Stimulated activated CD4-positive, alpha-beta T cell treated with anti-CD3 and anti-CD28 coated beads, Interleukin-4, amount 100 ng/mL, for 48 hours (primary cell): Measurements from ENCODE around the gene DISC1.
"Not testable (repeated sequence)": the region's sequence is repeated elsewhere in the genome, so short reads cannot be mapped to it uniquely, and the experiment has no call there.

Experiments
- DNase-seq, 2 donors: peaks; one replicate each; pipeline ENCODE4 v3.0.0-alpha.2; 2020; ENCODE audit warnings: low read depth in 2 of 2

The DISC1 gene

GRCh38 chr1:231636157-231636556, 9.6 kb downstream of the DISC1 start:
- no peak for DNase-seq

- DNase-seq = not testable (repeated sequence)
Observed at GRCh38 chr1:231636922-231637321, 10.3 kb downstream of the DISC1 start.

- no peak for DNase-seq
Observed at GRCh38 chr1:231638647-231639046, 12.1 kb downstream of the DISC1 start.

DNA sequence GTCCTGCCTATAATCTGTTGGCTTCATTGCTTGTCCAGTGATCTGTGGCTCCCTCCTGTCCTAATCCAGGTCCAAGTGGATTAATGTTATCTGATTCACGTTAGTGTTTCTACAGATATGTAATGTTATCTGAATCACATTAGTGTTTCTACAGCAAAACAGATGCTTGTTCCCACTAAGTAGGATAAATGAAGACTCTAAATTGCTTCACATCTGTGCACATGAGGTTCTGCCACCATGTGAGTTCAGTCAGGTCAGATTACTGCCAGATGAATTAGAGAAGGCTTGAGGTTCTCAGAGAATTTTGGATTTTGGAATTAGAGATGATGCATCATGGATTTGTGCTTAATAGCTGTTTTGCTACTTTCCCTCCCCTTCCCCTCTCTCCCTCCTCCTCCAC, 13.2 kb downstream of the DISC1 start:
- no peak for DNase-seq

DNA sequence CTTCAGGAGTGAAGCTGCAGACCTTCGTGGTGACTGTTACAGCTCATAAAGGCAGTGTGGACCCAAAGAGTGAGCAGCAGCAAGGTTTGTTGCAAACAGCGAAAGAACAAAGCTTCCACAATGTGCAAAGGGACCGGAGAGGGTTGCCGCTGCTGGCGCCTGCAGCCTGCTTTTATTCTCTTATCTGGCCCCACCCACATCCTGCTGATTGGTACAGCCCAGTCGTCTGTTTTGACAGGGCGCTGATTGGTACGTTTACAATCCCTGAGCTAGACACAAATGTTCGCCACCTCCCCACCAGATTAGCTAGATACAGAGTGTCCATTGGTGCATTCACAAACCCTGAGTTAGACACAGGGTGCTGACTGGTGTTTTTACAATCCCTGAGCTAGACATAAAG, 14.9 kb downstream of the DISC1 start:
- not testable (repeated sequence) for DNase-seq

- not testable (repeated sequence) for DNase-seq
Observed at GRCh38 chr1:231642061-231642460, 15.5 kb downstream of the DISC1 start.

- no peak for DNase-seq
Observed at GRCh38 chr1:231642618-231643017, 16.0 kb downstream of the DISC1 start.

- no peak for DNase-seq
Observed at GRCh38 chr1:231643071-231643934, 16.7 kb downstream of the DISC1 start.

DNA sequence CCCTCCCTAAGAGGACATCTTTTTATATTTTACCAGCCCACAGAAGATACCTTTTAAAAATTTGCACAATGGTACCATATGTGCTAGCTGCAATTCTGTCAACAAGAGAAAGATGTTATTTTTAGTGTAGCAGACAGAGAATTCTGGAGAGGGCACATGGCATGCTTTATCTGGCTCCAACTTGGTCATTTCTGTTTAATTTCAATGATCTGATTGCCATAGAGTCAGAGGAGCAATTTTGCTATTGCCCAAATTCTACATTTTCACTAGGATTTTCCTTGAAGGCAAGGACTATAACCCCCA, 17.3 kb downstream of the DISC1 start:
- no peak for DNase-seq

DNA sequence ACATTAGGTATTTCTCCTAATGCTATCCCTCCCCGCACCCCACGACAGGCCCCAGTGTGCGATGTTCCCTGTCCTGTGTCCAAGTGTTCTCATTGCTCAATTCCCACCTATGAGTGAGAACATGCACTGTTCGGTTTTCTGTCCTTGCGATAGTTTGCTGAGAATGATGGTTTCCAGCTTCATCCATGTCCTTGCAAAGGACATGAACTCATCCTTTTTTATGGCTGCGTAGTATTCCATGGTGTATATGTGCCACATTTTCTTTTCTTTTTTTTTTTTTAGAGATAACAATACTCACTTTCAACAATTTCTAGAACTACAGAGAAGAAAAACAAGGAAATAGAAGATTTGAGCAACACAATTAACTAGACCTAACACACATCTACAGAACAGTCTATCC, 19.0 kb downstream of the DISC1 start:
- DNase-seq = not testable (repeated sequence)

DNA sequence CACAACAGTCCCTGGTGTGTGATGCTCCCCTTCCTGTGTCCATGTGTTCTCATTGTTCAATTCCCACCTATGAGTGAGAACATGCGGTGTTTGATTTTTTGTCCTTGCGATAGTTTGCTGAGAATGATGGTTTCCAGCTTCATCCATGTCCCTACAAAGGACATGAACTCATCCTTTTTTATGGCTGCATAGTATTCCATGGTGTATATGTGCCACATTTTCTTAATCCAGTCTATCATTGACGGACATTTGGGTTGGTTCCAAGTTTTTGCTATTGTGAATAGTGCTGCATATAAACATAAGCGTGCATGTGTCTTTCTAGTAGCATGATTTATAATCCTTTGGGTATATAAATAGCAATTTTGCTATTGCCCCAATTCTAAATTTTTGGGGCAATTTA, 19.6 kb downstream of the DISC1 start:
- not testable (repeated sequence) for DNase-seq

DNA sequence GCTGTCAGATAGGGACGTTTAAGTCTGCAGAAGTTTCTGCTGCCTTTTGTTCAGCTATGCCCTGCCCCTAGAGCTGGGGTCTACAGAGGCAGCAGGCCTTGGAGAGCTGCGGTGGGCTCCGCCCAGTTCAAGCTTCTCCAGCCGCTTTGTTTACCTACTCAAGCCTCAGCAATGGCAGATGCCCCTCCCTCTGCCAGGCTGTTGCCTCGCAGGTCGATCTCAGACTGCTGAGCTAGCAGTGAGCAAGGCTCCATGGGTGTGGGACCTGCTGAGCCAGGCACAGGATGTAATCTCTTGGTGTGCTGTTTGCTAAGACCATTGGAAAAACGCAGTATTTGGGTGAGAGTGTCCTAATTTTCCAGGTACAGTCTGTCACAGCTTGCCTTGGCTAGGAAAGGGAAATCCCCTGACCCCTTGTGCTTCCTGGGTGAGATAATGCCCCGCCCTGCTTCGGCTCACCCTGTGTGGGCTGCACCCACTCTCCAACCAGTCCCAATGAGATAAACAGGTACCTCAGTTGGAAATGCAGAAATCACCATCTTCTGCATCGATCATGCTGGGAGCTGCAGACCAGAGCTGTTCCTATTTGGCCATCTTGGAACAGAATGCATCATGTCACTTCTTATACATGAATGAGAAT, 25.2 kb downstream of the DISC1 start:
- peak in 1 of 2 donors; percentile 9 for DNase-seq

DNA sequence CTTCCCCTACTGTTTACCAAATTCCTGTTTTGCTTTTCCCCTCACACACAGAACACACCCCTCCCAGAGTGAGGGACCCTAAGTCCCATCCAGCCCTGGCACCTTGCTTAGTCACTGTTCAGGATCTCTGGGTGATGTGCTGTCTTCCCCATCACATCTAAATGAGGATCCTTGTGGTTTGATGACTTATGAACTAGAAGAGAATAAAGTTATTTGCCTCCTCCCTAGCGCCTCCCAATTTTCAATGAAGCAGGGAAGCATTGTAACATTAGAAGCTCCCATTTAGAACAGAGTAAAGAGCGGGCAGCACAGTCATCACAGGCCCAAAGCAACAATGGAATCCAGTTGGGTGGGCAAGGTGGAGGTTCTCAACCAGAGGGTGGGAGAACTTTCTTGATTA, 27.0 kb downstream of the DISC1 start:
- DNase-seq = no peak

GRCh38 chr1:231656741-231657140, 30.2 kb downstream of the DISC1 start:
- no peak for DNase-seq

- DNase-seq = not testable (repeated sequence)
Observed at GRCh38 chr1:231658223-231658622, 31.6 kb downstream of the DISC1 start.

DNA sequence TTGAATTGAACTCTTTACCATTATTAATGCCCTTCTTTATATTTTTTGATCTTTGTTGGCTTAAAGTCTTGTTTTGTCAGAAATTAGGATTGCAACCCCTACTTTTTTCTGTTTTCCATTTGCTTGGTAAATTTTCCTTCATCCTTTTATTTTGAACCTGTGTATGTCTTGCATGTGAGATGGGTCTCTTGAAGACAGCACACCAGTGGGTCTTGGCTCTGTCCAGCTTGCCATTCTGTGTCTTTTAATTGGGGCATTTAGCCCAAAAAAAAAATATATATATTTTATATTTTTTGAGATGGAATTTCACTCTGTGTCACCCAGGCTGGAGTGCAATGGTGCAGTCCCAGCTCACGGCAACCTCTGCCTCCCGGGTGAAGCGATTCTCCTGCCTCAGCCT, 33.6 kb downstream of the DISC1 start:
- no peak for DNase-seq

DNA sequence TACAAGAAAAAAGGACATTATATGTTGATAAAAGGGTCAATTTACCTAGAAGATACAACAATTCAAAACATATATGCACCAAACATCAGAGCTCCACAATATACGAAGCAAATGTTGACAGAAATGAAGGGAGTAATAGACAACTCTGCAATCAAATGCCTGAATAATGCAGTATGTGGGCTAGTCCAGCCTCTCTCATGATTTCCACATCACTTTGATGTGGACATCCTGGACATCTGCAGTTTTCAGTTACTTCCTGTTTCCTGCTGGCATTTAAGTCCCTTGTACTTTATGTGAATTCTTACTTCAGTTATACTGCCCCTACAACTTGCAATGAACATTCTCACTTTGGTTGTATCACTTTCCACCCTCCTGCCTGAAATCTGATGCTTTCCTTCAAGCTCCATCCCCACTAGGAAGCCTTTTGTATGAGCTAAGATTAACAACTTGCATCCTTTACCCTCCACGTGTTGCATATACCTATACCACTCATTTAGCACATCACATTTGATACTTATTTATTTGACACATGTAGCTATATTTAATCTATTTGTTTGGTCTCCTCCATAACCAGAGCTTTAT, 36.7 kb downstream of the DISC1 start:
- no peak for DNase-seq

GRCh38 chr1:231665101-231665500, 38.5 kb downstream of the DISC1 start:
- no peak for DNase-seq

DNA sequence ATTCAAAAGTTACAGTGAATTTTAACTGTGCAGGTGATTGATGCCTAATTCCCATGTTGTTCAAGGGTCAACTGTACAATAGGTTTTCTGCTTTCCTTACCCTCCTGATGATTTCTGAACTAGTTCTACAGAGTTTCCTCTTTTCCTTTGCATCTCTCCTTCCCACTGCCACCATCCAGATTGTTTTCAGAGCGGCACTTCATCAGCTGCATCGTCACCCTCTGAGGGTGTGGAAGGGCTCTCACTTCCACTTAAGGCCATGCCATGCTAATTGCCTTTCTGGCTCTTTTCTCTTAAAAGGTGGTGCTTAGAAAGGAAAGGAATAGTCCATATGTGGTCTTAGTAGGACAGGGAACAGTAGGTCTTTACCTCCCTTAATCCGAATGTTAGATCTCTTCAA, 39.1 kb downstream of the DISC1 start:
- no peak for DNase-seq

- DNase-seq = no peak
Observed at GRCh38 chr1:231666220-231666936, 39.8 kb downstream of the DISC1 start.

DNA sequence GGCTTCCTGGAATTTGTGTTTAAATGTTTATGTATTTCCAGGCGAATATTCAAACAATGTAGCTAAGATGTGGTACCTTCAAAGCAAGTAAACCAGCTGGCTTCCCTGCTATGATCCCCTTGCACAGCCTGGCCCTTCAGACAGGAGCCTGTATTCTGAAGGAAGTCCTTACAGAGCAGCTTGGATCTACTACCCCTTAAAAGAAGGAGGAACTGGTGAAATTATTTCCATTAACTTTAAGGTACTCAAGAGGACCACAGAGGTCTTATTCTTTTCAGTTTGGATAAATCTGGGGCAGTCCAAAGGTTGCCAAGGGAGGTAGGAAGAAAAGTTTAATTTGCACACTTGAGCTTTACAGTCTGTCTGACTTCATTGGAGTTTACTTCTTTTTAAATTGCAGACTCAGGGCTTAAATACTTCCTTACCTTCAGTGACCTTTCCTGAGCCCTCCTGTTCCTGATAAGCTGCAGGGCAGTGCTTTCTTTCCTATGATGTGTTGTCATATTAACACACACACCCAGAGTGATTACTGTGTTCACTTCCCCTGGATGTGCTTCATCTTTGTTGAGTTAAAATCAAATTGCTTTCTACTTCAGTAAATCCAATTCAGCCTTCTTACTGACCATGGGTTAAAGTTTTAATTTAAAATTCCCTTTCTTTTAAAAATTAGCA, 40.5 kb downstream of the DISC1 start:
- DNase-seq = no peak
